ENCODE results near the gene PDE1C.

PDE1C gene

GRCh38 chr7:32074787-32075585 is 4.8 kb upstream of the PDE1C start:
- no peak for DNase-seq (ENCODE audit: low spot score)

GRCh38 chr7:32073533-32073932 is 3.3 kb upstream of the PDE1C start:
- no peak for DNase-seq (ENCODE audit: low spot score)

GRCh38 chr7:32072397-32072796 is 2.2 kb upstream of the PDE1C start:
- DNase-seq (ENCODE audit: low spot score): no peak

GRCh38 chr7:32071466-32072091 is 1.4 kb upstream of the PDE1C start:
- no peak for DNase-seq (ENCODE audit: low spot score)

GRCh38 chr7:32070051-32070405 is 179 bp downstream of the PDE1C start:
- DNase-seq (ENCODE audit: low spot score): no peak

GRCh38 chr7:32069116-32069650 is 1.0 kb downstream of the PDE1C start:
- DNase-seq (ENCODE audit: low spot score): no peak

- DNase-seq (ENCODE audit: low spot score): no peak
Measured at GRCh38 chr7:32068411-32069101, 1.7 kb downstream of the PDE1C start.

GRCh38 chr7:32066441-32066840 is 3.8 kb downstream of the PDE1C start:
- peak; percentile 35 for DNase-seq (ENCODE audit: low spot score)

- no peak for DNase-seq (ENCODE audit: low spot score)
Measured at GRCh38 chr7:32063614-32064013, 6.6 kb downstream of the PDE1C start.

GRCh38 chr7:32062150-32062549 is 8.1 kb downstream of the PDE1C start:
- DNase-seq (ENCODE audit: low spot score): peak; percentile 36

GRCh38 chr7:32061346-32061745 is 8.9 kb downstream of the PDE1C start:
- no peak for DNase-seq (ENCODE audit: low spot score)

GRCh38 chr7:32059289-32060011 is 10.8 kb downstream of the PDE1C start:
- DNase-seq (ENCODE audit: low spot score): no peak

- no peak for DNase-seq (ENCODE audit: low spot score)
Measured at GRCh38 chr7:32058002-32058401, 12.2 kb downstream of the PDE1C start.

- no peak for DNase-seq (ENCODE audit: low spot score)
Measured at GRCh38 chr7:32056767-32057166, 13.4 kb downstream of the PDE1C start.

- DNase-seq (ENCODE audit: low spot score): no peak
Measured at GRCh38 chr7:32053204-32053603, 17.0 kb downstream of the PDE1C start.

- no peak for DNase-seq (ENCODE audit: low spot score)
Measured at GRCh38 chr7:32051128-32051527, 19.1 kb downstream of the PDE1C start.

- no peak for DNase-seq (ENCODE audit: low spot score)
Measured at GRCh38 chr7:32049599-32049998, 20.6 kb downstream of the PDE1C start.

GRCh38 chr7:32048970-32049491 is 21.2 kb downstream of the PDE1C start:
- no peak for DNase-seq (ENCODE audit: low spot score)

GRCh38 chr7:32047801-32048200 is 22.4 kb downstream of the PDE1C start:
- no peak for DNase-seq (ENCODE audit: low spot score)

GRCh38 chr7:32047075-32047474 is 23.1 kb downstream of the PDE1C start:
- no peak for DNase-seq (ENCODE audit: low spot score)

GRCh38 chr7:32045228-32045627 is 25.0 kb downstream of the PDE1C start:
- no peak for DNase-seq (ENCODE audit: low spot score)

- DNase-seq (ENCODE audit: low spot score): no peak
Measured at GRCh38 chr7:32044739-32045138, 25.5 kb downstream of the PDE1C start.

Measured in GM03348 (cell line).